Thymus (tissue), 11 donors: ENCODE results near the gene ADRB2. TPM values are rescaled to one million over a fixed set of nuclear protein-coding genes. Genes with fewer than 3 reads are reported as not detected.

ENCODE experiments used
- DNase-seq, 9 donors: peaks; one replicate each; pipeline ENCODE4 v3.0.0-alpha.2; 2013; ENCODE audit warnings: low spot score in 9 of 9, low read depth in 6 of 9, missing footprints in 1 of 9
- H3K27ac ChIP-seq, 2 donors: one replicate each; pipeline ENCODE4 v1.5.1; 2013; ENCODE audit warnings: control low read depth in 1 of 2, low read depth in 1 of 2, low read length in 1 of 2, mild to moderate bottlenecking in 1 of 2, moderate library complexity in 1 of 2
- H3K27me3 ChIP-seq, 2 donors: one replicate each; pipeline ENCODE4 v1.5.1; 2013; ENCODE audit warnings: low read length in 1 of 2; ENCODE audit not compliant: control insufficient read depth in 2 of 2, insufficient read depth in 1 of 2
- H3K36me3 ChIP-seq, 2 donors: one replicate each; pipeline ENCODE4 v1.5.1; 2013; ENCODE audit warnings: low read length in 1 of 2, mild to moderate bottlenecking in 1 of 2, moderate library complexity in 1 of 2; ENCODE audit not compliant: control insufficient read depth in 2 of 2, insufficient read depth in 2 of 2
- H3K4me1 ChIP-seq, 2 donors: one replicate each; pipeline ENCODE4 v1.5.1; 2013; ENCODE audit warnings: low read length in 2 of 2; ENCODE audit not compliant: control insufficient read depth in 2 of 2, insufficient read depth in 2 of 2
- H3K4me3 ChIP-seq, 2 donors: one replicate each; pipeline ENCODE4 v1.5.1; 2013; ENCODE audit warnings: low read length in 2 of 2, control low read depth in 1 of 2, mild to moderate bottlenecking in 1 of 2
- H3K9me3 ChIP-seq, 2 donors: one replicate each; pipeline ENCODE4 v1.5.1; 2013; ENCODE audit warnings: low read length in 1 of 2, mild to moderate bottlenecking in 1 of 2; ENCODE audit not compliant: control insufficient read depth in 2 of 2, insufficient read depth in 1 of 2
- WGBS: extraction: QIAGEN DNeasy Blood & Tissue Kit; methylation state at CpG from one replicate; pipeline ENCODE4 v1.1.7; 2013; 5-methylcytosine and 5-hydroxymethylcytosine counted together
- polyA plus RNA-seq: library from polyadenylated mRNA; stranded (reverse); fragments of 200-250 nt; gene quantifications from one replicate; pipeline ENCODE4 v1.2.3, GENCODE V29; 2013
- total RNA-seq: library from RNA; stranded (reverse); fragments of 120-200 nt; gene quantifications from one replicate; pipeline ENCODE4 v1.2.4, GENCODE V29; 2013
- donor health status: healthy.

ADRB2 gene
- total and polyA plus RNA-seq, 2 donors: 1.9 to 2.2 TPM

DNA sequence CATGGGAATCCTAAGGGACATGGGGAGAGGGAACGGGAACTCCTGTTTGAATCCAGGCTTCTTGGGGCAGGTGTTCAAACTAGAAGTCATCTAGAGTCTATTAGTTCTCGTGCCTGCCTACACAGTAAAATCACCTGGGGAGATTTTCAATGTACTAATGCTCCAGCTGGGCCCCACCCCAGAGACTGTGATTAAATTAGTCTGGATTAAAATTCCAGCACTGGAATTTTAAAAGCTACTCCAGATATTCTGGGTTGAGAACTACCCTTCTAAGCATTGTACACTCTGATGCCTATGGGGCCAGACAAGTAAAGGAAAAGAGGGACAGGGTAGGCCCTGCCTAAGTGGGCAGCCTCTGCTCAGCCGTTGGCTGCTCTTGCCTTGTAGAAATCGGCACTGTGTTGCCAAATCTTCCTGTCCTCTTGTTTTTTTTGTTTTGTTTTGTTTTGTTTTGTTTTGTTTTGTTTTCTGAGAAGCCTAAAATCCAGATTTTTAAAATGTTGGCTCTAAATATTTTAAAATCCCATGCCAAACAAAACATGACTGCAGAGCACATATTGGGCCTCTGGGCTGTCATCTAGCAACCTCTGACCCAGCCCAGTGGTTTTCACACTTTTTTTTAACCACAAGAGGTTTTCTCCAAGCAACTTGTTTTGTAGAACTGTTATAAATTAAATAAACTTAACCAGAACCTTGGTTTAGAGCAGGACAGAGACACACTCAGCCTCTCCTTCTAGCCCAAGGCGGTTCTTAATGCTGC, 29.0 kb downstream of the ADRB2 start:
- no peaks in the 10 kb centered on the region for H3K36me3 ChIP-seq
- H3K4me1 ChIP-seq: no peaks in the 10 kb centered on the region
- no peaks in the 10 kb centered on the region for H3K27me3 ChIP-seq
- no peak overlapping the region for H3K4me3 ChIP-seq
- H3K27ac ChIP-seq: no peak overlapping the region
- no peaks in the 10 kb centered on the region for H3K9me3 ChIP-seq
- no peak for DNase-seq
- 92% methylated on average over 5 of the region's 5 CpGs for WGBS

- Histone ChIP-seq H3K4me1 (no peaks in the 10 kb centered on the region), H3K27me3 (no peaks in the 10 kb centered on the region), H3K36me3 (no peaks in the 10 kb centered on the region), H3K4me3 (no peak overlapping the region), H3K27ac (no peak overlapping the region), H3K9me3 (no peaks in the 10 kb centered on the region)
- WGBS: 92% methylated on average over 2 of the region's 2 CpGs
- DNase-seq: no peak
These were observed 29.6 kb downstream of the ADRB2 start for GRCh38 chr5:148856009-148856367.

DNA sequence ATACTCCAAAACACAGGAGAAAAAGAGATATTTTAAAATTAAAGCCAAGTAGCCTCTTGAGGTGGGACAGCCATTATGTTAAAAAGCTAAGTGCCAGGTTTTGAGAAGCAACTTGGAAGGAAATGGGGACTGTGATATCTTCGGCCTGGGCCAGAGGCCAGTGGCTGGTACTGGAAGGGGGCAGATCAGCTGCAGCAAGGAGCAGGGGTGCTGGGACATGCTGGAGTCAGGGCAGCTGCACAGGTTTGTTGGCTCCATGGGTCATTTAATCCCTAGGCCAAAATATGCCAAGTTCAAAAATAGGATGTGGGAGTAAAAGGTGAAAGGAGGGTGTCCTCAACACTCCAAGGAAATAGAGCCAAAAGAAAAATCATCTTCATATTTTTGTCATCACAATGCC, 30.0 kb downstream of the ADRB2 start:
- DNase-seq: no peak
- Histone ChIP-seq H3K9me3 (no peaks in the 10 kb centered on the region), H3K4me1 (no peaks in the 10 kb centered on the region), H3K27me3 (no peaks in the 10 kb centered on the region), H3K4me3 (no peak overlapping the region), H3K36me3 (no peaks in the 10 kb centered on the region), H3K27ac (no peak overlapping the region)
- WGBS: 98% methylated on average over 1 of the region's 1 CpG

- no peaks in the 10 kb centered on the region for H3K36me3 ChIP-seq
- H3K4me3 ChIP-seq: no peak overlapping the region
- H3K27ac ChIP-seq: no peak overlapping the region
- over 99% methylated on average over 2 of the region's 2 CpGs for WGBS
- no peaks in the 10 kb centered on the region for H3K9me3 ChIP-seq
- H3K27me3 ChIP-seq: no peaks in the 10 kb centered on the region
- DNase-seq: no peak
- no peaks in the 10 kb centered on the region for H3K4me1 ChIP-seq
These were observed 31.1 kb downstream of the ADRB2 start for GRCh38 chr5:148857474-148857873.

DNA sequence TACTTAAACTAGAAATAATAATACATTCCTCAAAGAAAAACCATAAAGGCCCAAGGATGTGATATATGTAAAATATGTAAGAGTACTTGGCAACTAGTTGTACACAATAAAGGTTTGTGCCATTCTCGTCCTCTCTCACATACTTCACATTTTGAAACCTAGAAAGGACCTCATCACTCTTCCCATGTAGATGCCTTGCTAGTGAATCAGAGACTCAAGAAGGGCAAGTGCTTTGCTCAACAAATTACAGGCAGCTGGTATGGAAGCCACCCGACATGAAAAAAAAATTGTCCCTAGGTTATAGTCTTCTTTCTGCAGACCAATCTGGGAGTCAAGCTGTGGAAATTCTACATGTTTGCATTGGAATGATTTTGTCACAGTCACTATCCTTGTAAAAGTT, 31.7 kb downstream of the ADRB2 start:
- Histone ChIP-seq H3K27ac (no peak overlapping the region), H3K9me3 (no peaks in the 10 kb centered on the region), H3K36me3 (no peaks in the 10 kb centered on the region), H3K27me3 (no peaks in the 10 kb centered on the region), H3K4me3 (no peak overlapping the region), H3K4me1 (no peaks in the 10 kb centered on the region)
- WGBS: 96% methylated on average over 2 of the region's 2 CpGs
- no peak for DNase-seq

GRCh38 chr5:148858547-148858946, 32.1 kb downstream of the ADRB2 start:
- H3K27ac ChIP-seq: no peak overlapping the region
- H3K4me1 ChIP-seq: no peaks in the 10 kb centered on the region
- no peaks in the 10 kb centered on the region for H3K36me3 ChIP-seq
- H3K9me3 ChIP-seq: no peaks in the 10 kb centered on the region
- H3K27me3 ChIP-seq: no peaks in the 10 kb centered on the region
- DNase-seq: no peak
- H3K4me3 ChIP-seq: no peak overlapping the region
- WGBS: 97% methylated on average over 6 of the region's 6 CpGs

DNA sequence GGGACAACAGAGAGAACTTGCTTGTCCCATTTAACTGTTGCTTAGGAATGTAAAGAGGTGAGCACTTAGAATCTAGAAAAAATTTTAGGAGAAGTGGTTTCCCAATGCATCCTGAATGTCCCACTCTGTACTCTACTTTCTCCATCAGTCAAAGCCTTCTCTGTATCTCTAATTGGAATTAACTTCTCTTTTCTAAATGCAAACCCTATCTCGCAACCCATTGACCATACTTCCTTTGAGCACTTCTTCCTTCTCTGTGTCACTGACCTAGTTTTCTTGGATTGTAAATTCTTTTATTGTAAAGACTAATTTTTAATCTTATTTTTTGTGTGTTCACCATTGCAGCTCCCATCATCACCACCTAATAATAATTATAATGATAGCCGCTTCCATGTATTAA, 33.3 kb downstream of the ADRB2 start:
- Histone ChIP-seq H3K4me1 (no peaks in the 10 kb centered on the region), H3K4me3 (no peak overlapping the region), H3K27ac (no peak overlapping the region), H3K27me3 (no peaks in the 10 kb centered on the region), H3K36me3 (no peaks in the 10 kb centered on the region), H3K9me3 (no peaks in the 10 kb centered on the region)
- DNase-seq: no peak
- 95% methylated on average over 2 of the region's 2 CpGs for WGBS

- Histone ChIP-seq H3K9me3 (no peaks in the 10 kb centered on the region), H3K36me3 (no peaks in the 10 kb centered on the region), H3K27ac (no peak overlapping the region), H3K4me3 (no peak overlapping the region), H3K4me1 (no peaks in the 10 kb centered on the region), H3K27me3 (no peaks in the 10 kb centered on the region)
- DNase-seq: no peak
- WGBS: 94% methylated on average over 5 of the region's 5 CpGs
These were observed 34.2 kb downstream of the ADRB2 start for GRCh38 chr5:148860599-148860998.

GRCh38 chr5:148861088-148861487, 34.7 kb downstream of the ADRB2 start:
- H3K36me3 ChIP-seq: no peaks in the 10 kb centered on the region
- no peak overlapping the region for H3K27ac ChIP-seq
- no peaks in the 10 kb centered on the region for H3K9me3 ChIP-seq
- WGBS: 75% methylated on average over 2 of the region's 2 CpGs
- H3K4me3 ChIP-seq: no peak overlapping the region
- H3K27me3 ChIP-seq: no peaks in the 10 kb centered on the region
- H3K4me1 ChIP-seq: no peaks in the 10 kb centered on the region
- DNase-seq: no peak
